Endodermal cell (in vitro differentiated cells): ENCODE results near the gene SLC39A10. TPM values are rescaled to one million over a fixed set of nuclear protein-coding genes. Genes with fewer than 3 reads are reported as not detected.

Experiments
- DNase-seq: peaks from one replicate; pipeline ENCODE4 v3.0.0-alpha.2; 2017
- H3K27ac ChIP-seq: 2 replicates; pipeline ENCODE4 v1.5.1; 2013; ENCODE audit warnings: mild to moderate bottlenecking, low read depth, low read length, moderate library complexity
- H3K27me3 ChIP-seq: 2 replicates; pipeline ENCODE4 v1.6.1; 2013; ENCODE audit warnings: mild to moderate bottlenecking, low read length, moderate library complexity; ENCODE audit not compliant: insufficient read depth, control insufficient read depth, poor library complexity, severe bottlenecking
- H3K36me3 ChIP-seq: 2 replicates; pipeline ENCODE4 v1.7.0; 2013; ENCODE audit warnings: mild to moderate bottlenecking, low read length, moderate library complexity; ENCODE audit not compliant: control insufficient read depth, insufficient read depth
- H3K4me1 ChIP-seq: one replicate; pipeline ENCODE4 v1.7.0; 2013; ENCODE audit warnings: low read length; ENCODE audit not compliant: control insufficient read depth, insufficient read depth
- H3K4me3 ChIP-seq: 2 replicates; pipeline ENCODE4 v1.5.1; 2013; ENCODE audit warnings: mild to moderate bottlenecking, low read length, moderate library complexity
- H3K9ac ChIP-seq: 2 replicates; pipeline ENCODE4 v1.6.1; 2013; ENCODE audit warnings: mild to moderate bottlenecking, low read length, moderate library complexity; ENCODE audit not compliant: poor library complexity, severe bottlenecking; ENCODE audit errors: extremely low read depth
- H3K9me3 ChIP-seq: 2 replicates; pipeline ENCODE4 v1.6.1; 2013; ENCODE audit warnings: mild to moderate bottlenecking, low read length, moderate library complexity; ENCODE audit not compliant: control insufficient read depth
- H3K27ac Mint-ChIP-seq: 2 replicates; pipeline ENCODE4 v1.8.0; 2020; ENCODE audit warnings: mixed read lengths
- H3K27me3 Mint-ChIP-seq: 2 replicates; pipeline ENCODE4 v1.8.0; 2021; ENCODE audit warnings: mild to moderate bottlenecking, mixed read lengths; ENCODE audit not compliant: insufficient read depth
- H3K36me3 Mint-ChIP-seq: 2 replicates; pipeline ENCODE4 v1.8.0; 2020; ENCODE audit warnings: low read depth, mixed read lengths
- H3K4me1 Mint-ChIP-seq: 2 replicates; pipeline ENCODE4 v1.8.0; 2020; ENCODE audit warnings: mixed read lengths
- H3K4me3 Mint-ChIP-seq: 2 replicates; pipeline ENCODE4 v1.8.0; 2020; ENCODE audit warnings: mild to moderate bottlenecking, moderate library complexity, mixed read lengths
- H3K9me3 Mint-ChIP-seq: 2 replicates; pipeline ENCODE4 v1.8.0; 2020; ENCODE audit warnings: mild to moderate bottlenecking, mixed read lengths
- WGBS, 2 experiments: methylation state at CpG; one replicate each; pipeline versions ENCODE4 v1.1.5 to v1.1.7; 2013; ENCODE audit warnings: missing lambda C conversion rate in 2 of 2, mixed read lengths in 1 of 2; ENCODE audit not compliant: insufficient coverage in 1 of 2, insufficient read length in 1 of 2; 5-methylcytosine and 5-hydroxymethylcytosine counted together
- total RNA-seq, 2 donors: library from RNA; stranded (reverse); fragmentation: NEBNext Ultra II Directional in 1 of 2; extraction: Animal tissue kit (Norgen Biotek cat#: 25700) in 1 of 2; gene quantifications; 2 replicates in 1 of 2; 3 replicates in 1 of 2; pipeline ENCODE4 v1.2.1, GENCODE V29; 2021
- TF ChIP-seq, protein P1 (sequence below): fragments of 200-600 bp; sonication (generic); conservative IDR thresholded peaks from 2 replicates; pipeline ENCODE4 v1.5.0; 2021; ENCODE audit warnings: antibody characterized with exemption, mild to moderate bottlenecking

Gene SLC39A10
- total RNA-seq, 2 donors from 2014 or later: 79.6 to 113 TPM

DNA sequence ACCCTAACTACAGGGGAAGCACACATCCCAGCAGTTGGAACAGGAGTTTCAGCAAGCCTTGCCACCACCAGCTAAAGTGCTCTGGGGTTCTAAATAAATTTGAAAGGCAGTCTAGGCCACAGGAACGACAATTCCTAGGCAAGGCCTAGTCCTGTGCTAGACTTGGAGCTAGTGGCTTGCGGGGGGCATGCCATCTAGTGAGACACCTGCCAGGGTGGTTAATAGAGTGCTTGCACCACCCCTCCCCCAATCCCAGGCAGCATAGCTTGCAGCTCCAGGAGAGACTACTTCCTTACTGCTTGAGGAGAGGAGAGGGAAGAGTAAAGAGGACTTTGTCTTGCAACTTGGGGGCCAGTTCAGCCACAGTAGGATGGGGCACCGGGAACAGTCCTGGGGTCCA is 101.8 kb downstream of the SLC39A10 start:
- Histone ChIP-seq H3K9me3 (no peaks in the 10 kb centered on the region), H3K27me3 (no peaks in the 10 kb centered on the region), H3K4me3 (no peak overlapping the region), H3K36me3 (no peaks in the 10 kb centered on the region), H3K9ac (no peak overlapping the region), H3K4me1 (no peaks in the 10 kb centered on the region), H3K27ac (no peak overlapping the region)
- Mint-ChIP-seq H3K4me3 (no peak overlapping the region), H3K36me3 (no peaks in the 10 kb centered on the region), H3K27ac (no peak overlapping the region), H3K27me3 (no peaks in the 10 kb centered on the region), H3K4me1 (no peaks in the 10 kb centered on the region), H3K9me3 (no peaks in the 10 kb centered on the region)
- no peak for DNase-seq
- 94 to 100% methylated on average over 1 to 3 of the region's 3 CpGs for WGBS, 2 experiments
- TF ChIP-seq, protein P1, sequence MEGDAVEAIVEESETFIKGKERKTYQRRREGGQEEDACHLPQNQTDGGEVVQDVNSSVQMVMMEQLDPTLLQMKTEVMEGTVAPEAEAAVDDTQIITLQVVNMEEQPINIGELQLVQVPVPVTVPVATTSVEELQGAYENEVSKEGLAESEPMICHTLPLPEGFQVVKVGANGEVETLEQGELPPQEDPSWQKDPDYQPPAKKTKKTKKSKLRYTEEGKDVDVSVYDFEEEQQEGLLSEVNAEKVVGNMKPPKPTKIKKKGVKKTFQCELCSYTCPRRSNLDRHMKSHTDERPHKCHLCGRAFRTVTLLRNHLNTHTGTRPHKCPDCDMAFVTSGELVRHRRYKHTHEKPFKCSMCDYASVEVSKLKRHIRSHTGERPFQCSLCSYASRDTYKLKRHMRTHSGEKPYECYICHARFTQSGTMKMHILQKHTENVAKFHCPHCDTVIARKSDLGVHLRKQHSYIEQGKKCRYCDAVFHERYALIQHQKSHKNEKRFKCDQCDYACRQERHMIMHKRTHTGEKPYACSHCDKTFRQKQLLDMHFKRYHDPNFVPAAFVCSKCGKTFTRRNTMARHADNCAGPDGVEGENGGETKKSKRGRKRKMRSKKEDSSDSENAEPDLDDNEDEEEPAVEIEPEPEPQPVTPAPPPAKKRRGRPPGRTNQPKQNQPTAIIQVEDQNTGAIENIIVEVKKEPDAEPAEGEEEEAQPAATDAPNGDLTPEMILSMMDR: no peak

DNA sequence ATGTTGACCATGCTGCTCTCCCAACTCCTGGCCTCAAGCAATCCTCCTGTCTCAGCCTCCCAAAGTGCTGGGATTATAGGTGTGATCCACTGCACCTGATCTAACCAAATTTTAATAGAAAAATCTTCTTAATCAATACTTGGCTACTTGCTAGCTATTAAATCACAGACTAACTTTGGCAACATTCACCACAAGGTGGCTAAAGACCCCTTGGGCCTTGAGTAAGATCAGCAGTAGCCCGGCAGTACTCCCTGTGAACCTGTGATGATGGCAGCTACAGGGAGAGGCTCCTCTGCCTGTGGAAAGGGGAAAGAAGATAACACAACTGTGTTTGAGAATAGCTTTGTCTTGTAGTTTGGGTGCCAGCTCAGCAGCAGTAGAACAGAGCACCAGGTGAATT is 102.9 kb downstream of the SLC39A10 start:
- Histone ChIP-seq H3K9ac (no peak overlapping the region), H3K36me3 (no peaks in the 10 kb centered on the region), H3K27me3 (no peaks in the 10 kb centered on the region), H3K9me3 (peaks cover 3% of the 10 kb centered on the region), H3K4me3 (no peak overlapping the region), H3K4me1 (no peaks in the 10 kb centered on the region), H3K27ac (no peak overlapping the region)
- TF ChIP-seq, protein P1: peak; percentile 53
- Mint-ChIP-seq H3K27me3 (no peaks in the 10 kb centered on the region), H3K27ac (no peak overlapping the region), H3K36me3 (no peaks in the 10 kb centered on the region), H3K9me3 (peaks cover 8% of the 10 kb centered on the region), H3K4me3 (no peak overlapping the region), H3K4me1 (no peaks in the 10 kb centered on the region)
- no peak for DNase-seq
- 93% methylated on average over 1 of the region's 1 CpG; no CpG with 5 or more reads in 1 of the 2 experiments for WGBS, 2 experiments

DNA sequence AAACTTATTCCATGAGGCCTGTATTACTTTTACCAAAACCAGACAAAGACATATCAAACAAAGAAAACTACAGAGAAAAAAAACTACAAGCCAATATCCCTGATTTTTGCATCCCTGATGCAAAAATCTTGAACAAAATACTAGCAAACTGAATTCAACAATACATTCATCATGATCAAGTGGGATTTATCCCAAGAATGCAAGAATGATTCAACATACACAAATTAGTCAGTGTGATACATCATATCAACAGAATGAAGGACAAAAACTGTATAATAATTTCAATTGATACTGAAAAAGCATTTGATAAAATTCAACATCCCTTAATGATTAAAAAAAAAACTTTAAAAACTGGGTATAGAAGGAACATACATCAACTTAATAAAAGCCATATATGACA is 106.8 kb downstream of the SLC39A10 start:
- Histone ChIP-seq H3K4me3 (no peak overlapping the region), H3K9me3 (peaks cover 6% of the 10 kb centered on the region), H3K36me3 (no peaks in the 10 kb centered on the region), H3K27me3 (no peaks in the 10 kb centered on the region), H3K9ac (no peak overlapping the region), H3K4me1 (no peaks in the 10 kb centered on the region), H3K27ac (no peak overlapping the region)
- no peaks in the 10 kb centered on the region for H3K4me1 Mint-ChIP-seq
- H3K4me3 Mint-ChIP-seq: no peak overlapping the region
- TF ChIP-seq, protein P1: no peak
- no peaks in the 10 kb centered on the region for H3K36me3 Mint-ChIP-seq
- no peak overlapping the region for H3K27ac Mint-ChIP-seq
- H3K27me3 Mint-ChIP-seq: no peaks in the 10 kb centered on the region
- DNase-seq: no peak
- H3K9me3 Mint-ChIP-seq: peaks cover 10% of the 10 kb centered on the region
